Gastrocnemius medialis (tissue), 4 donors: Measurements from ENCODE around the gene NMBR.

Experiments used
- POLR2A ChIP-seq, 2 donors: fragments of 450-650 bp; IDR thresholded peaks; one replicate each; pipeline ENCODE4 v1.6.1; 2017; ENCODE audit warnings: antibody characterized with exemption in 2 of 2, mild to moderate bottlenecking in 2 of 2, moderate library complexity in 2 of 2
- TF ChIP-seq, protein P1 (sequence below), 5 experiments: fragments of 450-650 bp in 3 of 5; fragments of 200-600 bp in 2 of 5; sonication (generic) in 2 of 5; IDR thresholded peaks in 4 of 5; conservative IDR thresholded peaks in 1 of 5; 1 replicate in 4 of 5; 2 replicates in 1 of 5; pipeline ENCODE4 v1.5.1; 2016 to 2019; ENCODE audit warnings: antibody characterized with exemption in 5 of 5, mild to moderate bottlenecking in 3 of 5, moderate library complexity in 3 of 5

DNA sequence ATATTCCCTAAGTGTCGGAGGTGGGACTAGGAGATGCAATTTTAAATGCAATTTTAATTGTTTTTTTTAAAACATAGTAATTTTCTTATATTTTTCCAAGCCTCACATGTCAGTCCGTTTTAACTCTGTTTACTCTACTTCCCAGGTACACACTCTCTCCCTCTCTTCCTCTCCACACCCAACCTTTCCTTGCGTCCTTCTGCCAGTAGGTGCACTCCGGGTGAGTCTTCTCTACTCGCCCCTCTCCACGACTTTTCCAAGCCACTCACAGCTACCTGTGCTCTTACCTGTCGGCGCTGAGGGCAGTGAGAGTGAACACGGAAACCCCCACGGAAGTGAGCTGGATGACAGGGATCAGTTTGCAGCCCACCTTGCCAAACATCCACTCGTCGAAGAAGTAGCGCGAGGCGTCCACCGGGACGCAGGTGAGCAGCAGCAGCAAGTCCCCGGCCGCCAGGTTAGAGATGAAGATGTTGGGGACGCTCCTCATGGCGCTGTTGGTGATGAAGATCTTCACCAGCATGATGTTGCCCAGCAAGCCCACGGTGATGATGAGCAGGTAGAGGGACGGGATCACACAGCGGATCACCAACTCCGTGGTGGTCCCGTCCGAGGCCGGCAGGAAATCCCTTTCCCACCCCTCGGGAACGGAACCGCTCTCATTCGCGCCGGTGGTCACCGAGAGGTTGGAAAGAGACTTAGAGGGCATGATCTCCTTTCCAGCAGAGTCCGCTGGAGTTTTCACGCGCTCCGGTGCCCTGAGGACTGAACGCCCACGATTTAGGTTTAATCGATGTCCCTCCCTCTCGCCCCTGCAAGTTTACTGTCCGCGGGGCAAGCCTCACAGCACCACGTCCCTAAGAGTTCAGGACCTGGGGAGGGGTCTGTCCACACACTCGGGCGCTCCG, 58.7 kb downstream of the NMBR start:
- no peak for TF ChIP-seq POLR2A (IDR thresholded peaks at IDR 0.05)
- TF ChIP-seq, protein P1, sequence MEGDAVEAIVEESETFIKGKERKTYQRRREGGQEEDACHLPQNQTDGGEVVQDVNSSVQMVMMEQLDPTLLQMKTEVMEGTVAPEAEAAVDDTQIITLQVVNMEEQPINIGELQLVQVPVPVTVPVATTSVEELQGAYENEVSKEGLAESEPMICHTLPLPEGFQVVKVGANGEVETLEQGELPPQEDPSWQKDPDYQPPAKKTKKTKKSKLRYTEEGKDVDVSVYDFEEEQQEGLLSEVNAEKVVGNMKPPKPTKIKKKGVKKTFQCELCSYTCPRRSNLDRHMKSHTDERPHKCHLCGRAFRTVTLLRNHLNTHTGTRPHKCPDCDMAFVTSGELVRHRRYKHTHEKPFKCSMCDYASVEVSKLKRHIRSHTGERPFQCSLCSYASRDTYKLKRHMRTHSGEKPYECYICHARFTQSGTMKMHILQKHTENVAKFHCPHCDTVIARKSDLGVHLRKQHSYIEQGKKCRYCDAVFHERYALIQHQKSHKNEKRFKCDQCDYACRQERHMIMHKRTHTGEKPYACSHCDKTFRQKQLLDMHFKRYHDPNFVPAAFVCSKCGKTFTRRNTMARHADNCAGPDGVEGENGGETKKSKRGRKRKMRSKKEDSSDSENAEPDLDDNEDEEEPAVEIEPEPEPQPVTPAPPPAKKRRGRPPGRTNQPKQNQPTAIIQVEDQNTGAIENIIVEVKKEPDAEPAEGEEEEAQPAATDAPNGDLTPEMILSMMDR (IDR thresholded peaks at IDR 0.05 in 4 of 5, conservative IDR thresholded peaks at IDR 0.05 in 1 of 5): no peak
